Memory B cell (primary cell): ENCODE data around the gene LIMS1.
"Not testable (repeated sequence)": the region's sequence is repeated elsewhere in the genome, so short reads cannot be mapped to it uniquely, and the experiment has no call there.

ENCODE experiments used
- ATAC-seq: fragments of 150-1000 bp; cut with Tn5 transposase; 2 replicates; pipeline ENCODE4 v1.10.0; 2021; ENCODE audit warnings: low read depth, mild to moderate bottlenecking, moderate library complexity
- DNase-seq, 2 donors: peaks; one replicate each; pipeline ENCODE4 v3.0.0; 2022; ENCODE audit warnings: low spot score in 2 of 2
- H3K27ac Mint-ChIP-seq: one replicate; pipeline ENCODE4 v1.8.0; 2022; ENCODE audit warnings: mild to moderate bottlenecking, moderate library complexity, mixed read lengths
- H3K27me3 Mint-ChIP-seq: one replicate; pipeline ENCODE4 v1.8.0; 2022; ENCODE audit warnings: mixed read lengths
- H3K36me3 Mint-ChIP-seq: one replicate; pipeline ENCODE4 v1.8.0; 2022; ENCODE audit warnings: mild to moderate bottlenecking, mixed read lengths
- H3K4me1 Mint-ChIP-seq: one replicate; pipeline ENCODE4 v1.8.0; 2022; ENCODE audit warnings: mixed read lengths
- H3K4me3 Mint-ChIP-seq: one replicate; pipeline ENCODE4 v1.8.0; 2022; ENCODE audit warnings: mild to moderate bottlenecking, moderate library complexity, mixed read lengths
- H3K9me3 Mint-ChIP-seq: one replicate; pipeline ENCODE4 v1.8.0; 2022; ENCODE audit warnings: mixed read lengths

LIMS1 gene

DNA sequence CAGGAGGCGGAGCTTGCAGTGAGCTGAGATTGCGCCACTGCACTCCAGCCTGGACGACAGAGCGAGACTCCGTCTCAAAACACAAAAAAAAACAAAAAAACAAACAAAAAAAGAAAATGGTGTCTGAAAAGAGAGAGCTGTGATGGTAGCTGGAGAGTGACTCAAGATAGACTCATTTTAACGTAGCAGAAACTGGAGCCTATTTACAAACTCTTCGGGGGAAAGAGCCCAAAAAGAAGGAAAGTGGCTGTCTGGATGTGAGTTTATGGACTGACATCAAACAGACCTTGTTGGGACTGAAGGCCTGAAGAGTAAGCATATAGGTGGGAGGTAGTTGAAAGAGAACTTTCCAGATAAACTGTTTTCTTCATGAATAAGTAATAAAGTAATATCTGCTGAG lies 51.8 kb downstream of the LIMS1 start:
- ATAC-seq = no peak
- H3K4me1 Mint-ChIP-seq = peaks cover 44% of the 10 kb centered on the region
- no peaks in the 10 kb centered on the region for H3K9me3 Mint-ChIP-seq
- H3K27ac Mint-ChIP-seq = peak overlapping the region; percentile 59
- H3K27me3 Mint-ChIP-seq = no peaks in the 10 kb centered on the region
- DNase-seq = no peak
- H3K36me3 Mint-ChIP-seq = no peaks in the 10 kb centered on the region
- H3K4me3 Mint-ChIP-seq = no peak overlapping the region

DNA sequence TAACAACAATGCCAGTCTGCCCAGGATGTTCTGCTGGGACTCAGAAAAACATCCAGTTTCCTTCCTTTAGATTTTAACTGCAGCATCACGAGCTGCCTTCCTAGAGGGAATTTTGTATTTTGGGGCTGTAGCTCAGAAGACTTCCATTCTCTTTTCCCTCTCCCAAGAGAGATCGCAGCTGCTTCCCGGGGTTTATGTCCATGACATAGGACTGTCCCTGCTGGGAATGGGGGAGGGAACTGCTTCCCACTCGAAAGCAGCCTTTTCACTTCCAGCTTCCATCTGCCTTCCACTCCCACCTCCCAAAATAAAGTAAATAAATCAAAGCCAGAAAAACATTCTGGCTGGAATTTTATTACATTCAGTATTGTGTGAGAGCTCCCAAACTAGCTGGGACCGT lies 52.4 kb downstream of the LIMS1 start:
- ATAC-seq (no peak), DNase-seq (no peak)
- Mint-ChIP-seq H3K27ac (peak overlapping the region; percentile 61), H3K9me3 (no peaks in the 10 kb centered on the region), H3K27me3 (no peaks in the 10 kb centered on the region), H3K4me3 (no peak overlapping the region), H3K36me3 (no peaks in the 10 kb centered on the region), H3K4me1 (peaks cover 44% of the 10 kb centered on the region)

DNA sequence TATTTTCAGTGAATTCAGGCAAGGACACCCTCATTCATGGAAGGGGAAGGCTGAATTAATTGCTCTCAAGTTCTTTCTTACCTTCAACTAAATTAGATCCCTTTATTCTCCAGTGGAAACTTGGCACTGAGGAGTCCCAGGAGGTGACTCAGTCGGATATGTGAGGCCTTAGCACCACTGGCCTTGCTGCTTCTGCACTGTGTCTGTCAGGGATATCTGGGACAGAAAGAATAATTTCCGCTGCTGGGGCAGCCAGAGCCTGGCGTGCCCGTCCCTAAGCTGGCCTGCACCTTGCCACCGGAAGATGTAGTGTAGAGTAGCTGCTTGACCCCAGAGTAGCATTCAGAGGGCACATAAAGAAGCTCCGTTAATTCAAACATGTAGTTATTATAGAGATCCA lies 53.4 kb downstream of the LIMS1 start:
- DNase-seq (no peak), ATAC-seq (no peak)
- no peaks in the 10 kb centered on the region for H3K9me3 Mint-ChIP-seq
- H3K36me3 Mint-ChIP-seq = no peaks in the 10 kb centered on the region
- H3K4me3 Mint-ChIP-seq = no peak overlapping the region
- H3K27me3 Mint-ChIP-seq = no peaks in the 10 kb centered on the region
- peaks cover 47% of the 10 kb centered on the region for H3K4me1 Mint-ChIP-seq
- peak overlapping the region; percentile 89 for H3K27ac Mint-ChIP-seq

DNA sequence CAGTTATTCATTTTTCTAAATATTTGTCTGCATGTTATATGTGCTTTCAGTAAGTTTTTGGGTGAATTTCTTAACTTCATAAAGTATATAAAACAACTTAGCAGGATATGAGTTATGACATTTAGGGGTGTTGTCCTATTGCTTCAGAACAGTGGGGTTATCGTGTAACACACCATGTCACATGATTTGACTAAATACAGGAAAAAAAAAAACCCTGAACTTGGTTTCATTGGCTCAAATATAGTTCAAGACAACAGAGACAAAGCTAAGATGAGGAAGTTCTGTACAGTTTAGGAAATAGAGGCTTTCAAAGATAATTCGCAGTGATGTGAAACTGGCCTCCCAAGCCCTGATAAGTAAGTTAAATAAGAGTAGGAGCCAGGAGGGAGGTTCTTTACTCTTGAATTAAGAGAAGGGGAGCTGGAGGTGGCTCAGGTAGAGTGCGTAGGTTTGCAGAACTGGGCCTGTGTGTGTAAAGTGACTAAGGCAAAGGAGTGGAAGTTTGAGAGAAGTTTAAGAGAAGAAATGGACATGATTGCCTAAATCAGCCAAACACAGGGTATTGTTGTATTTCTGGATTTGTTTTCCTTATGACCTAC lies 53.9 kb downstream of the LIMS1 start:
- ATAC-seq (peak; percentile 47), DNase-seq (no peak)
- H3K36me3 Mint-ChIP-seq = no peaks in the 10 kb centered on the region
- H3K27ac Mint-ChIP-seq = peak overlapping the region; percentile 89
- no peaks in the 10 kb centered on the region for H3K9me3 Mint-ChIP-seq
- no peaks in the 10 kb centered on the region for H3K27me3 Mint-ChIP-seq
- H3K4me3 Mint-ChIP-seq = peak overlapping the region; percentile 83
- peaks cover 50% of the 10 kb centered on the region for H3K4me1 Mint-ChIP-seq

DNA sequence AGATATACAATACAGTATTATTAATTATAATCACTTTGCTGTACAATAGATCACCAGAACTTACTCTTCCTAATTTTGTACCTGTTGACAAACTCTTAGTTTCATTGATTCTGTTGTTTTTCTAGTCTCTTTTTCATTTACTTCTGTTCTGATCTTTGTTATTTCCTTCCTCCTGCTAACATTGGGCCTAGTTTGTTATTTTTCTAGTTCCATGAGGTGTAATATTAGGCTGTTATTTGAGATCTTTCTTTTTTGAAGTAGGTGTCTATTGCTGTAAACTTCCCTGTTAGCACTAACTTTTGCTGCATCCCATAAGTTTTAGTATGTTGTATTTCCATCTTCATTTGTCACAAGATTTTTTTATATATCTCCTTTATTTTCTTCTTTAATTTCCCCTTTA lies 55.1 kb downstream of the LIMS1 start:
- Mint-ChIP-seq H3K27ac (peak overlapping the region; percentile 89), H3K4me1 (peaks cover 51% of the 10 kb centered on the region), H3K4me3 (peak overlapping the region; percentile 25), H3K9me3 (no peaks in the 10 kb centered on the region), H3K27me3 (no peaks in the 10 kb centered on the region), H3K36me3 (no peaks in the 10 kb centered on the region)
- ATAC-seq (no peak), DNase-seq (no peak)

DNA sequence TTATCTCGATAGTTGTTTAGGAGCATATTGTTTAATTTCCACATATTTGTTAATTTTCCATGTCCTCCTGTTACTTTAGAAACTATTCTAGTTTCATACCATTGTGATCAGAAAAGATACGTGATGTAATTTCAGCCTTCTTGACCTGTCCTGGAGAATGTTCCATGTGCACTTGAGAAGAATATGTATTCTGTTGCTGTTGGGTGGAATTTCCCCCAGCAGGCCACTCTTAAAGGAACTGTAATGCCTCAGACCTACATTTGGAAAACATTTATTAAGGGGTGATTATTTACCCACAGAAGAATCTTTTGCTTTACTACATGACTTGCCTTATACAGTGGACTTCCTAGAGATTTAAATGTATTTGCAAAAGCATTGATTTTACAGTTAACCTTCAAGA lies 55.5 kb downstream of the LIMS1 start:
- Mint-ChIP-seq H3K27ac (peak overlapping the region; percentile 89), H3K4me3 (peak overlapping the region; percentile 25)
- DNase-seq = no peak

DNA sequence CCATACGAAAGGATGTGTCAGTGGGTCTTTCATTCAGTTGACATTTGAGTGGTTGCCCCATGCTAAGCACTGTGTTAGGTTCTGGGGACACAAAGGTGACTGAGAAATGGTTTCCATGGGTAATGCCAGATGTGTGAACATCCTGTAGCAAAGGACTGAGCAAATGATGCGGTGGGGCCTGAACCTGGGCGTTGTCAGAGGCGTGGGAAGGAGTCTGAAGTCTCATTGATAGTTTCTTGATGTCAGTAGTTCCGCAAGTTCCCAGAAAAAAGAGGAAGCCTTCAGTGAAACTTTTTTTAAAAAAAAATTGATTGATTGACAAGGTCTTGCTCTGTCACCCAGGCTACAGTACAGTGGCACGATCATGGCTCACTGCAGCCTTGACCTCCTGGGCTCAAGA lies 56.9 kb downstream of the LIMS1 start:
- Mint-ChIP-seq H3K4me1 (peaks cover 58% of the 10 kb centered on the region), H3K36me3 (no peaks in the 10 kb centered on the region), H3K9me3 (no peaks in the 10 kb centered on the region), H3K4me3 (no peak overlapping the region), H3K27me3 (no peaks in the 10 kb centered on the region), H3K27ac (peak overlapping the region; percentile 89)
- peak; percentile 80 for ATAC-seq
- peak in 1 of 2 donors; percentile 38 for DNase-seq

More for the DNA sequence above, 55.5 kb downstream of the LIMS1 start:
- no peak for ATAC-seq
- no peaks in the 10 kb centered on the region for H3K9me3 Mint-ChIP-seq
- no peaks in the 10 kb centered on the region for H3K27me3 Mint-ChIP-seq
- H3K36me3 Mint-ChIP-seq = no peaks in the 10 kb centered on the region
- peaks cover 53% of the 10 kb centered on the region for H3K4me1 Mint-ChIP-seq

DNA sequence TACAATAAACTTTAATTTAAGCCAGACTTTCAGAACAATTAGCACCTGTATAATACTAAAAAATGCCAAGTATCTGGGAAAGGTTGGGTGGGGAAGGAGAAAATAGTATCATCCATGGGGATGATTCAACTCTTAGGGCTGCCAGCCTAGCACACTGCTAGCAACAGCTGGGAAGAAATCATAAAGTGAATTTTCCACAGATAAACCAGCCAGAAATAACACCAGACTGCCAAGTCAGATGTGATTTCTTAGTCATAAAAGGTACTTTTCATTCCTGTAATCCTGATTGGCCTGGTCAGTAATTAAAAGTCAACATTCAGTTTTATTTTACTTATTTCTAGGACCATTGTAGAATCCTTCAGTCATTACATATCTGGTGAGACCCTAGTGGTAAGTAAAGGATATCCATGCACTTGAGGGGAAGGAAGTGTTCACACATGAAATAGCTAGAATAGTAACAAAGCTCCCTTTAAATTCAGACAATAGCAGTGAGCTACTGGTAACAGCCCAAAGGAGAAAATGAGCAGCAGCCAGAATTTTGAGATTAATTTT lies 59.4 kb downstream of the LIMS1 start:
- Mint-ChIP-seq H3K36me3 (no peaks in the 10 kb centered on the region), H3K4me3 (no peak overlapping the region), H3K27me3 (no peaks in the 10 kb centered on the region), H3K27ac (no peak overlapping the region), H3K9me3 (no peaks in the 10 kb centered on the region), H3K4me1 (peaks cover 44% of the 10 kb centered on the region)
- ATAC-seq (no peak), DNase-seq (no peak)

DNA sequence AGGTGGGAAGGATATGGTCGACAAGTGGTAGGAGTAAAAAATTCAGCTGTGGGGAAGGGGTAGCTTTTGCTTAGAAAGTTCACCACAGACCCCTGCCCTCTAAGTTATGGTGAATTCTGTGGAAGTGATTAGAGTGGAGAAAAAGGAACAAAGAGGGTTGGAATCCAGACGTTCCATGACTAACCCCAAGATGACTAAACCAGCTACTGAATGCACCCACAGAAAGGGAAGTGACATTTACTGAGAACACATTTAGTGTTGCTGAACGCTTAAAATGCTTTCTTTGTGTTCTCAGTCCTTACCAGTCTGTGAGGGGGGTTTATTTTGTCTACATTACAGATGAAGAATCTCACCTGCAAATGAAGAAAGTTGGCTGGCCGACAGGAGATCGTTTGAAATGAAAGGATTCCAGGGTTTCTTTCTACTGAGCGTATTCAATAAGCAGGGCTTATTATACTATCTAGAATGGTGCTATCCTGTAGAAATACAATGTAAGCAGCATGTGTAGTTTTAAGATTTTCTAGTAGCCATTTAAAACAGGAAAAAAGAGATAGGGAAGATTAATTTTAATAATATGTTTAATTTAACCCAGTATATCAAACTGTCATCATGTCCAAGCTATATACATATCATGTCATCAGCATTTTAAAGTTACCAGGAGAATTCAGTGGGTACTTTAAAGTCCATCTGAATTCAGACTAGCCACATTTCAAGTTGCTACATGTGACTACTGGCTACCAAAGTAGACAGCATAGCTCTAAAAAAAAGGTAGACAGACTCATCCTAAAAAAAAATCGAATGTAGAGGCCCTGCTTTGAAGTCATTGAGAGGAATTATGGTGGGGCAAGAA lies 60.1 kb downstream of the LIMS1 start:
- Mint-ChIP-seq H3K4me3 (peak overlapping the region; percentile 54), H3K36me3 (peaks cover 4% of the 10 kb centered on the region), H3K9me3 (no peaks in the 10 kb centered on the region), H3K27ac (peak overlapping the region; percentile 72), H3K4me1 (peaks cover 42% of the 10 kb centered on the region), H3K27me3 (no peaks in the 10 kb centered on the region)
- ATAC-seq (peak; percentile 61), DNase-seq (no peak)

DNA sequence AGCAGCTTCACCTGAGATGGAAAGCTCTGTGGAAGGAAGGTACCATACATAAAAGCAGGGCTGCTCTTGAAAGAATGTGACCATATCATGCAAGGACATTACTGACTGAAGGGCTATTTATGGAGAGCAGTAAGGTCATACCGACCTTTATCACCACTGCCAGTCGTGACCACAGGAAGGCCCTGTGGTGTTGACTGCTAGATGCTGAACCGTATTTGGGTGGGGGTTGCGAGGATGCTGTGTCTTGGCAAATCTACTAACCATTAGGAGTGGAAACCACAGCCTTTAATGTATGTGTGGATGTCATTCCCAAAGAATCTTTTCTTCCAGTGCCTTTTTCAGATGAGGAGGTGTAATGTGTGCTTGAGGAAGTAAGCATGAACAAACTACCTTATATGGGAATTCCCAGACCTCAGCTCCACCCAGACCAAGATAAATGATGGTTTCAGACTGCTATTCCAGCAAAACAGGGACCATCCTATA lies 60.8 kb downstream of the LIMS1 start:
- Mint-ChIP-seq H3K36me3 (peaks cover 5% of the 10 kb centered on the region), H3K27me3 (no peaks in the 10 kb centered on the region), H3K4me3 (peak overlapping the region; percentile 5), H3K4me1 (peaks cover 35% of the 10 kb centered on the region), H3K9me3 (no peaks in the 10 kb centered on the region), H3K27ac (peak overlapping the region; percentile 72)
- DNase-seq = no peak
- no peak for ATAC-seq

DNA sequence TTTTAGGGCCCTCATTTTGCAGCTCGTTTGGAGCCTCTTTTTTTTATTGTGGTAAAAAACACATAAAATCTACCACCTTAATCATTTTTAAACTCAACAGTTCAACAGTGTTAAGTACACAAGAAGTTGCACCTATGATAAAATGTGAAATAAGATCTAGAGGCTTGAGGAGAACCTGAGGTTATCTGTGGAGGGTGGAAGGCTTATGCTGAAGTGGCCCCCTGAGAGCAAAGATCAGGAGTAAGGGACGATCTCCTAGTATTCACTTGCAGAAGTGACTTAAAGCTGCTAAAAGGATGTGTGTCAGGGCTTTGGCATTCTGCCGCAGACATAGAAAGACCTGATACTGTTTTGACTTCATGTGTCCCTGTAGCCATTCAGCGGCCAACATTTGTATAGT lies 61.5 kb downstream of the LIMS1 start:
- not testable (repeated sequence) for H3K27me3 Mint-ChIP-seq, H3K9me3 Mint-ChIP-seq, DNase-seq, H3K36me3 Mint-ChIP-seq, H3K4me3 Mint-ChIP-seq, ATAC-seq, H3K27ac Mint-ChIP-seq
- peaks cover 33% of the 10 kb centered on the region for H3K4me1 Mint-ChIP-seq

DNA sequence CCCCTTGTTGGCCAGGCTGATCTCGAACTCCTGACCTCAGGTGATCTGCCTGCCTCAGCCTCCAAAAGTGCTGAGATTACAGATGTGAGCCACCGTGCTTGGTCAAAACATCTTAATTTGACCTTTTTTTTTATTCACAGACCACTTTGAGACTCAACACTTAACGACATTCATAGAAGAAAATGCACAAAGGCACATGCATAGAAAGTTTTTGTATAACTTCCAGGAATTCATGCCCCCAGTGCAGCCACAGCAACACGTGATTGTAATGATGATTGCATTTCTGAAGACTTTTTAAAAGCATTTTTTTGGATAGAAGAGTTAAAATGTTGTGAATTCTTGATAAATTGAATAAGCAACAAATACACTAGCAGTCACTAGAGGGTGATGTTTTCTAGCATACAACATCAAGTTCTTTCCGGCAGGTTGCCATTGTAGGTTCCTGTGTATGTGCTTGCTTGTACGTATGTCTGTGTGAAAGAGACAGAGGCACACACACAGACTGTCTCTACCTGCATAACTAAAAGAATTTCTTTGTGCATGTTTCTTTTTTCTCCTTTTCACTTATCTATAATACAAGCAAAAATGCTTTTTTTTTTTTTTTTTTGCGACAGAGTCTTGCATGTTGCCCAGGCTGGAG lies 63.0 kb downstream of the LIMS1 start:
- not testable (repeated sequence) for H3K9me3 Mint-ChIP-seq, H3K27me3 Mint-ChIP-seq, H3K27ac Mint-ChIP-seq, DNase-seq, H3K4me3 Mint-ChIP-seq, H3K36me3 Mint-ChIP-seq
- peaks cover 28% of the 10 kb centered on the region for H3K4me1 Mint-ChIP-seq
- peak; percentile 76 for ATAC-seq

DNA sequence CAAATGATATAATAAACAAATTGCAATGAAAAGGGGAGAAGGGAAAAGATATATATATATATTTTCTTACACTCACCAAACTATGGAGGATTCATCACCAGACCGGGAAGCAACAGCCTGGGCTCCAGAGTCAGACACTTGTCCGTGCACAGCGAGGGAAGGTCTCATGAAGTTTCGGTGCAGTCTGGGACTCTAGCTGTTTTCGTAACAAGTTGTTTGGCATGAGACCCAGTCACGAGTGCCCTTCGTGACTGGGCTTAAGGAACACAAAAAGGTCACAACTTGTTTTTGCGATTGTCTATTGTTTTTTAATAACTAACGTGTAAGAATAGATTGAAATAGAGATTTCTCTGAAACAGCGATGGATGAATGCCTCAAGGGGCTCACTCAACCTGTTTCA lies 66.9 kb downstream of the LIMS1 start:
- not testable (repeated sequence) for H3K27ac Mint-ChIP-seq

DNA sequence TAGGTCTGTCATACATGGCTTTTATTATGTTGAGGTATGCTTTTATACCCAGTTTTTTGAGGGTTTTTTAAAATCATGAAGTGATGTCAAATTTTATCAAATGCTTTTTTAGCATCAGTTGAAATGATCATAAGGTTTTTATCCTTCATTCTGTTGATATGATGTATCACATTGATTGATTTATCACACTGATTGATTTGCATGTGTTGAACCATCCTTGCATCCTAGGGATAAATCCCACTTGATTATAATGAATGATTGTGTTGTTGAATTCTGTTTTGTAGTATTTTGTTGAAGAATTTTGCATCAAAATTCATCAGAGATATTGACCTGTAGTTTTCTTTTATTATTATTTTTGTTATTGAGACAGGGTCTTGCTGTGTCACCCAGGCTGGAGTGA lies 68.2 kb downstream of the LIMS1 start:
- DNase-seq (no peak), ATAC-seq (no peak)
- Mint-ChIP-seq H3K4me3 (no peak overlapping the region), H3K4me1 (peaks cover 13% of the 10 kb centered on the region), H3K9me3 (peaks cover 2% of the 10 kb centered on the region), H3K36me3 (peaks cover 9% of the 10 kb centered on the region), H3K27ac (no peak overlapping the region), H3K27me3 (no peaks in the 10 kb centered on the region)

More for the DNA sequence above, 66.9 kb downstream of the LIMS1 start:
- not testable (repeated sequence) for H3K4me3 Mint-ChIP-seq, H3K9me3 Mint-ChIP-seq, DNase-seq, H3K4me1 Mint-ChIP-seq, ATAC-seq, H3K27me3 Mint-ChIP-seq, H3K36me3 Mint-ChIP-seq
